Liver (tissue), 9 donors: Measurements from ENCODE around the gene PIGK. TPM values are rescaled to one million over a fixed set of nuclear protein-coding genes. Genes with fewer than 3 reads are reported as not detected.

ENCODE experiments used
- DNase-seq: peaks from one replicate; pipeline ENCODE4 v3.0.0-alpha.2; 2017; ENCODE audit warnings: low spot score
- H3K27ac ChIP-seq, 2 donors: one replicate each; pipeline ENCODE4 v1.7.0; 2013; ENCODE audit warnings: inconsistent platforms in 2 of 2, low read length in 2 of 2, control low read depth in 1 of 2, low read depth in 1 of 2, mild to moderate bottlenecking in 1 of 2
- H3K27me3 ChIP-seq, 4 donors: one replicate each; pipeline versions ENCODE4 v1.6.1 to v1.7.0; 2013; ENCODE audit warnings: low read length in 3 of 4, inconsistent platforms in 1 of 4, mild to moderate bottlenecking in 1 of 4, moderate library complexity in 1 of 4; ENCODE audit not compliant: control insufficient read depth in 4 of 4, insufficient read depth in 4 of 4
- H3K36me3 ChIP-seq, 4 donors: one replicate each; pipeline versions ENCODE4 v1.6.1 to v1.7.0; 2013; ENCODE audit warnings: low read length in 3 of 4, mild to moderate bottlenecking in 3 of 4, low read depth in 1 of 4, moderate library complexity in 1 of 4; ENCODE audit not compliant: control insufficient read depth in 4 of 4, insufficient read depth in 3 of 4
- H3K4me1 ChIP-seq, 4 donors: one replicate each; pipeline versions ENCODE4 v1.6.1 to v1.7.0; 2013; ENCODE audit warnings: low read length in 3 of 4, mild to moderate bottlenecking in 3 of 4, moderate library complexity in 1 of 4; ENCODE audit not compliant: control insufficient read depth in 4 of 4, insufficient read depth in 4 of 4
- H3K4me3 ChIP-seq, 3 donors: one replicate each; pipeline versions ENCODE4 v1.6.1 to v1.7.0; 2013; ENCODE audit warnings: low read length in 3 of 3, control low read depth in 1 of 3, low read depth in 1 of 3, mild to moderate bottlenecking in 1 of 3
- H3K9ac ChIP-seq, 2 donors: one replicate each; pipeline ENCODE4 v1.7.0; 2013; ENCODE audit warnings: low read length in 2 of 2, mild to moderate bottlenecking in 2 of 2, moderate library complexity in 2 of 2, control low read depth in 1 of 2, low read depth in 1 of 2
- H3K9me3 ChIP-seq, 4 donors: one replicate each; pipeline versions ENCODE4 v1.6.1 to v1.7.0; 2013; ENCODE audit warnings: low read length in 3 of 4; ENCODE audit not compliant: control insufficient read depth in 4 of 4
- ATF3 ChIP-seq: IDR thresholded peaks from 2 replicates; pipeline ENCODE4 v1.6.1; 2016; ENCODE audit warnings: antibody characterized with exemption
- EGR1 ChIP-seq, 2 donors: IDR thresholded peaks; 2 replicates each; pipeline ENCODE4 v1.6.1; 2016 to 2018; ENCODE audit warnings: antibody characterized with exemption in 2 of 2, low read depth in 2 of 2
- FOXA2 ChIP-seq: IDR thresholded peaks from 2 replicates; pipeline ENCODE4 v1.6.1; 2016; ENCODE audit warnings: antibody characterized with exemption
- GABPA ChIP-seq, 2 donors: IDR thresholded peaks in 1 of 2; conservative IDR thresholded peaks in 1 of 2; 2 replicates each; pipeline ENCODE4 v1.6.1; 2016; ENCODE audit warnings: antibody characterized with exemption in 2 of 2, mild to moderate bottlenecking in 1 of 2, moderate library complexity in 1 of 2
- HNF4A ChIP-seq, 2 donors: conservative IDR thresholded peaks; 2 replicates each; pipeline ENCODE4 v1.6.1; 2016; ENCODE audit warnings: antibody characterized with exemption in 2 of 2, mild to moderate bottlenecking in 2 of 2
- JUND ChIP-seq, 2 donors: IDR thresholded peaks; 2 replicates each; pipeline ENCODE4 v1.6.1; 2016; ENCODE audit warnings: antibody characterized with exemption in 2 of 2
- RAD21 ChIP-seq, 2 donors: IDR thresholded peaks; 2 replicates each; pipeline ENCODE4 v1.6.1; 2016; ENCODE audit warnings: antibody characterized with exemption in 2 of 2, mild to moderate bottlenecking in 2 of 2
- REST ChIP-seq: IDR thresholded peaks from 2 replicates; pipeline ENCODE4 v1.6.1; 2016; ENCODE audit warnings: antibody characterized with exemption, mild to moderate bottlenecking
- SP1 ChIP-seq: IDR thresholded peaks from 2 replicates; pipeline ENCODE4 v1.6.1; 2018; ENCODE audit warnings: antibody characterized with exemption, mild to moderate bottlenecking
- TAF1 ChIP-seq: conservative IDR thresholded peaks from 2 replicates; pipeline ENCODE4 v1.6.1; 2016; ENCODE audit warnings: antibody characterized with exemption, mild to moderate bottlenecking
- YY1 ChIP-seq: IDR thresholded peaks from 2 replicates; pipeline ENCODE4 v1.6.1; 2016; ENCODE audit warnings: antibody characterized with exemption, mild to moderate bottlenecking
- ZBTB33 ChIP-seq: IDR thresholded peaks from 2 replicates; pipeline ENCODE4 v1.6.1; 2016; ENCODE audit warnings: antibody characterized with exemption
- WGBS: extraction: QIAGEN DNeasy Blood & Tissue Kit; methylation state at CpG from one replicate; pipeline ENCODE4 v1.1.7; 2013; 5-methylcytosine and 5-hydroxymethylcytosine counted together
- polyA plus RNA-seq, 2 donors: library from polyadenylated mRNA; stranded (reverse) in 1 of 2; unstranded in 1 of 2; fragments of 200-250 nt in 1 of 2; fragments of >200 nt in 1 of 2; fragmentation: Nextera tagmentation in 1 of 2; extraction: Ambion mirVana in 1 of 2; gene quantifications; one replicate each; pipeline versions ENCODE4 v1.2.1 to v1.2.3, GENCODE V29; 2013 to 2015
- total RNA-seq, 2 donors: library from RNA; depleted of rRNA; stranded (reverse); fragments of >200 nt; gene quantifications; one replicate each; pipeline ENCODE4 v1.2.3, GENCODE V29; 2014
- donor health status: healthy.
- donor health status: healthy.
- donor health status: healthy.
- donor health status: healthy.
- donor health status: healthy.

The PIGK gene
- total and polyA plus RNA-seq, 4 donors = 10.8 to 15.6 (median 14.4) TPM

- Histone ChIP-seq H3K9ac (no peak overlapping the region), H3K9me3 (no peaks in the 10 kb centered on the region), H3K4me1 (no peaks in the 10 kb centered on the region), H3K27ac (no peak overlapping the region), H3K36me3 (no peaks in the 10 kb centered on the region), H3K4me3 (no peak overlapping the region), H3K27me3 (no peaks in the 10 kb centered on the region)
- TF ChIP-seq ATF3 (no peak), RAD21 (IDR thresholded peaks at IDR 0.05) (no peak), FOXA2 (no peak), TAF1 (no peak), SP1 (no peak), HNF4A (conservative IDR thresholded peaks at IDR 0.05) (no peak), GABPA (IDR thresholded peaks at IDR 0.05 in 1 of 2, conservative IDR thresholded peaks at IDR 0.05 in 1 of 2) (no peak)
- DNase-seq = no peak
- 92% methylated on average over 7 of the region's 7 CpGs for WGBS
Observed at GRCh38 chr1:77056525-77056924, 162.7 kb downstream of the PIGK start.

GRCh38 chr1:77051425-77051824 lies 167.8 kb downstream of the PIGK start:
- no peak for DNase-seq

More at GRCh38 chr1:77051425-77051824, 167.8 kb downstream of the PIGK start:
- H3K9me3 ChIP-seq = no peaks in the 10 kb centered on the region
- no peak overlapping the region for H3K4me3 ChIP-seq
- H3K36me3 ChIP-seq = no peaks in the 10 kb centered on the region
- WGBS = 30% methylated on average over 1 of the region's 1 CpG
- TF ChIP-seq ATF3 (no peak), YY1 (no peak), EGR1 (IDR thresholded peaks at IDR 0.05; ENCODE audit: low read depth in 2 of 2) (no peak), REST (no peak), ZBTB33 (no peak), JUND (IDR thresholded peaks at IDR 0.05) (no peak), HNF4A (conservative IDR thresholded peaks at IDR 0.05) (no peak)
- H3K27me3 ChIP-seq = no peaks in the 10 kb centered on the region
- H3K27ac ChIP-seq = no peak overlapping the region
- no peaks in the 10 kb centered on the region for H3K4me1 ChIP-seq
- no peak overlapping the region for H3K9ac ChIP-seq
